PC-9 (cell line): ENCODE measurements around the gene NT5DC3.

Experiments
- CTCF ChIP-seq: fragments of 200-600 bp; sonication (generic); conservative IDR thresholded peaks from 2 replicates; pipeline ENCODE4 v1.6.1; 2017; ENCODE audit warnings: mixed run types, antibody characterized with exemption, mild to moderate bottlenecking, moderate library complexity
- EZH2 ChIP-seq: fragments of 200-600 bp; sonication (generic); IDR thresholded peaks from 2 replicates; pipeline ENCODE4 v1.8.0; 2017; ENCODE audit warnings: antibody characterized with exemption, low read depth

- TF ChIP-seq CTCF, result no peak
- TF ChIP-seq EZH2, result no peak
Measured at GRCh38 chr12:103756443-103756842, 84.6 kb downstream of the NT5DC3 start.
